ENCODE measurements around the gene ALAS2.

DNA sequence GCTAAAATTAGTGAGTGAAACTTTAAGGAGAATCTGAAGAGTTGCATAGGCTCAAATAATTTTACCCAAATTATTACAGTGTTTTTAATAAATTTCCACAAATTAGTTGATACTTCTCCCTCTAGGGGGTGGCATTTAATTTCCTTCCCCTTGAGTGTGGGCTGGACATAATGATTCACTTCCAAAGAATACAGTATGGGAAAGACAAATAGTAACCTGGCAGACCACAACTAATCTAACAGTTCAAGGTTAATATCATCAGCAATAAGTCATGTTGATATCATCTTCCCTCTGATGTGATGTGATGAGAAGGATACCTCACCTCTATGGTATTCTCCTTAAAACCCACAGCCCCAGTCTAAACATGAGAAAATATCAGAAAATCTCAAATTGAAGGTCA lies 52.3 kb downstream of the ALAS2 start:
- TF ChIP-seq, protein P1, sequence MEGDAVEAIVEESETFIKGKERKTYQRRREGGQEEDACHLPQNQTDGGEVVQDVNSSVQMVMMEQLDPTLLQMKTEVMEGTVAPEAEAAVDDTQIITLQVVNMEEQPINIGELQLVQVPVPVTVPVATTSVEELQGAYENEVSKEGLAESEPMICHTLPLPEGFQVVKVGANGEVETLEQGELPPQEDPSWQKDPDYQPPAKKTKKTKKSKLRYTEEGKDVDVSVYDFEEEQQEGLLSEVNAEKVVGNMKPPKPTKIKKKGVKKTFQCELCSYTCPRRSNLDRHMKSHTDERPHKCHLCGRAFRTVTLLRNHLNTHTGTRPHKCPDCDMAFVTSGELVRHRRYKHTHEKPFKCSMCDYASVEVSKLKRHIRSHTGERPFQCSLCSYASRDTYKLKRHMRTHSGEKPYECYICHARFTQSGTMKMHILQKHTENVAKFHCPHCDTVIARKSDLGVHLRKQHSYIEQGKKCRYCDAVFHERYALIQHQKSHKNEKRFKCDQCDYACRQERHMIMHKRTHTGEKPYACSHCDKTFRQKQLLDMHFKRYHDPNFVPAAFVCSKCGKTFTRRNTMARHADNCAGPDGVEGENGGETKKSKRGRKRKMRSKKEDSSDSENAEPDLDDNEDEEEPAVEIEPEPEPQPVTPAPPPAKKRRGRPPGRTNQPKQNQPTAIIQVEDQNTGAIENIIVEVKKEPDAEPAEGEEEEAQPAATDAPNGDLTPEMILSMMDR (IDR thresholded peaks at IDR 0.05): no peak
- TF ChIP-seq POLR2A (IDR thresholded peaks at IDR 0.05): no peak
